HFFc6 (cell line): ENCODE data around the gene ZNF862. TPM values are rescaled to one million over a fixed set of nuclear protein-coding genes. Genes with fewer than 3 reads are reported as not detected.
A peak's percentile ranks its signal among the peaks of the same experiment; 100 is the strongest.

Experiments used
- DNase-seq: peaks from one replicate; pipeline ENCODE4 v3.0.0-alpha.2; 2018
- H3K27ac Mint-ChIP-seq: 2 replicates; pipeline ENCODE4 v1.8.0; 2020; ENCODE audit warnings: mild to moderate bottlenecking, mixed read lengths
- H3K27me3 Mint-ChIP-seq: 2 replicates; pipeline ENCODE4 v1.8.0; 2021; ENCODE audit warnings: mild to moderate bottlenecking, moderate library complexity, mixed read lengths; ENCODE audit not compliant: insufficient read depth
- H3K36me3 Mint-ChIP-seq: 2 replicates; pipeline ENCODE4 v1.8.0; 2021; ENCODE audit warnings: low read depth, mixed read lengths
- H3K4me1 Mint-ChIP-seq: 2 replicates; pipeline ENCODE4 v1.8.0; 2020; ENCODE audit warnings: low read depth, mixed read lengths
- H3K4me3 Mint-ChIP-seq: 2 replicates; pipeline ENCODE4 v1.8.0; 2020; ENCODE audit warnings: mild to moderate bottlenecking, moderate library complexity, mixed read lengths
- H3K9me3 Mint-ChIP-seq: 2 replicates; pipeline ENCODE4 v1.8.0; 2020; ENCODE audit warnings: mild to moderate bottlenecking, mixed read lengths
- CTCF ChIP-seq: fragments of 200-600 bp; sonication (generic); IDR thresholded peaks from 2 replicates; pipeline ENCODE4 v1.5.0; 2021; ENCODE audit warnings: antibody characterized with exemption, mild to moderate bottlenecking
- total RNA-seq, 6 experiments: library from RNA; stranded (reverse); fragmentation: NEBNext Ultra II Directional; extraction: Animal tissue kit (Norgen Biotek cat#: 25700); gene quantifications; 2 replicates in 1 of 6; 3 replicates in 5 of 6; pipeline ENCODE4 v1.2.3, GENCODE V29; 2021

Gene ZNF862
- total RNA-seq, 6 experiments from 2014 or later, result 5.2 to 8.2 (median 6.9) TPM

GRCh38 chr7:149837564-149838223 lies 481 bp upstream of the ZNF862 start:
- Mint-ChIP-seq H3K27ac (0 out of 2 replicates have a peak overlapping the region, but pooled peaks have one; percentile 24), H3K27me3 (peaks cover 19% of the 10 kb centered on the region), H3K36me3 (peaks cover 5% of the 10 kb centered on the region; the same call in 1 of the 2 replicates), H3K9me3 (no peaks in the 10 kb centered on the region), H3K4me1 (peaks cover 17% of the 10 kb centered on the region), H3K4me3 (peak overlapping the region; percentile 53)
- TF ChIP-seq CTCF, result no peak
- DNase-seq, result no peak

GRCh38 chr7:149838992-149839408 lies 825 bp downstream of the ZNF862 start:
- Mint-ChIP-seq H3K27me3 (peaks cover 8% of the 10 kb centered on the region), H3K4me3 (peak overlapping the region; percentile 94), H3K27ac (peak overlapping the region; percentile 45), H3K4me1 (peaks cover 17% of the 10 kb centered on the region), H3K9me3 (no peaks in the 10 kb centered on the region), H3K36me3 (peaks cover 5% of the 10 kb centered on the region; the same call in 1 of the 2 replicates)
- DNase-seq, result no peak
- TF ChIP-seq CTCF, result no peak

DNA sequence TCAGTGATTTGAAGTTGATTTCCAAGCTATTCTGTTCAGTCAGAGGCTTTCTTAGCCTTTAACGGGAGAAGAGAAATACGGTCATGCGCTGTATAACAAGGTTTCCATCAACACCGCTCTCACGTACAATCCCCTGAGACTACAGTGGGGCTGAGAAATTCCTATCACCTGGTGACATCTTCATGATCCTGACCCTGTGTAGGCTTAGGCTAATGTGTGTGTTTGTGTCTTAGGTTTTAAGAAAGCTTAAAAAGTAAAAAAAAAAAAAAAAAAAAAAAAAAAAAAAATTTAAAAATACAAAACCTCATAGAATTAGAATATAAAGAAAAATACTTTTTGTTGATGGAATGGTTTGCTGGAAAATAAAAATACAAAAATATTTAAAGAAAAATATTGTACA lies 1.8 kb downstream of the ZNF862 start:
- peak overlapping the region; percentile 94; the same call in 1 of the 2 replicates for H3K4me3 Mint-ChIP-seq
- peaks cover 5% of the 10 kb centered on the region; the same call in 1 of the 2 replicates for H3K36me3 Mint-ChIP-seq
- no peak for TF ChIP-seq CTCF
- H3K27me3 Mint-ChIP-seq, result peaks cover 1% of the 10 kb centered on the region
- DNase-seq, result no peak
- no peak overlapping the region for H3K27ac Mint-ChIP-seq
- no peaks in the 10 kb centered on the region for H3K9me3 Mint-ChIP-seq
- peaks cover 17% of the 10 kb centered on the region for H3K4me1 Mint-ChIP-seq

GRCh38 chr7:149843566-149843965 lies 5.4 kb downstream of the ZNF862 start:
- H3K27ac Mint-ChIP-seq, result no peak overlapping the region

GRCh38 chr7:149844445-149844844 lies 6.3 kb downstream of the ZNF862 start:
- Mint-ChIP-seq H3K27ac (no peak overlapping the region), H3K27me3 (no peaks in the 10 kb centered on the region; the same call in 1 of the 2 replicates), H3K36me3 (peaks cover 2% of the 10 kb centered on the region; the same call in 1 of the 2 replicates), H3K9me3 (no peaks in the 10 kb centered on the region), H3K4me3 (no peak overlapping the region), H3K4me1 (peaks cover 4% of the 10 kb centered on the region)
- TF ChIP-seq CTCF, result no peak
- no peak for DNase-seq

More at GRCh38 chr7:149843566-149843965, 5.4 kb downstream of the ZNF862 start:
- no peaks in the 10 kb centered on the region; the same call in 1 of the 2 replicates for H3K27me3 Mint-ChIP-seq
- peaks cover 5% of the 10 kb centered on the region; the same call in 1 of the 2 replicates for H3K36me3 Mint-ChIP-seq
- no peak for DNase-seq
- no peak overlapping the region for H3K4me3 Mint-ChIP-seq
- H3K4me1 Mint-ChIP-seq, result peaks cover 10% of the 10 kb centered on the region
- H3K9me3 Mint-ChIP-seq, result no peaks in the 10 kb centered on the region
- no peak for TF ChIP-seq CTCF
